Activated T-helper 9 cell treated with anti-CD3 and anti-CD28 coated beads, Interleukin-2, amount 50 U/mL, for 16 hours (primary cell): ENCODE measurements around the gene GPR152.
"Not testable (repeated sequence)": the region's sequence is repeated elsewhere in the genome, so short reads cannot be mapped to it uniquely, and the experiment has no call there.

Experiments
- DNase-seq: peaks from one replicate; pipeline ENCODE4 v3.0.0-alpha.2; 2020; ENCODE audit warnings: low read depth

Gene GPR152

DNA sequence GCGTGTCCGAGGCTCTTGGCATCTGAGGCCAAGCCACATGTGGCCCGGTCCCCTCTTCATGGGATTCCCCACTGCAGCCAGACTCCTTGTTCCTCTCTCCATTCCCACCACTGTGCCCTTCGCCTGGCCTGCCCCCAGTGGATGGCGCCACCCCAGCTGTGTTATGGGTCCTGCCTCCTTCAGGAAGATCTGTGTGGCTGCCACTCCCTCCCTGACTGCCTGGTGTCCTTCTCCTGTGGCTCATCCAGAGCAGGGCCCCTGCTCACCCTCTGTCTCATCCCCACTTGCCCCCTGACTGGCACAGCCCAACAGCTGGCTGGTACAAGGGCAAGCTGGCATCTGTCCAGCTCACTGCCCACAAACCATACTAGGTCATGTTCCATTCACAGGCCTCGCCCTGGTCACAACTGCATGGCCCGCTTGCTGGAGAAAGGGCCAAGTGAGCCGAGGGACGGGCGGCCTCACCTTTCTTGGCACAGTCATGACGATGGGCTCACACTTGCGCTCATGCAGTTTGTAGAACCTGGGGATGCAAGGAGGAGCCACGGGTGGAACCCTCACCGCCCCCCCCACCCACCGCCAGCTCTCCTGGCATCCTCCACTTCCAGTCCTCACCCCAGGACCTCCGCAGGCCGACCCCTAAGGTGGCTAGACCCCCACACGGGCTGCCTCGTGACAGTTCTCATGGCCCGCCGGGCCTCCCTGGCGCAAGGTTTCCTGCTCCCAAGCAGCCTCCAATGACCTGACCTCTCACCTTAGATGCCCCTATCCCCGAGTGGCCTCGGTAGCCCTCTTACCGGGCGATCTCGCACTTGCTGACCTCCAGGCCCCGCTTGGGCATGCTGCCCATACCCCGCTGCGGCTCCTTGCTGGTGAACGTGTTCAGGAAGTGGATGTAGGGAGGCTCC, 13.0 kb downstream of the GPR152 start:
- DNase-seq = no peak

DNA sequence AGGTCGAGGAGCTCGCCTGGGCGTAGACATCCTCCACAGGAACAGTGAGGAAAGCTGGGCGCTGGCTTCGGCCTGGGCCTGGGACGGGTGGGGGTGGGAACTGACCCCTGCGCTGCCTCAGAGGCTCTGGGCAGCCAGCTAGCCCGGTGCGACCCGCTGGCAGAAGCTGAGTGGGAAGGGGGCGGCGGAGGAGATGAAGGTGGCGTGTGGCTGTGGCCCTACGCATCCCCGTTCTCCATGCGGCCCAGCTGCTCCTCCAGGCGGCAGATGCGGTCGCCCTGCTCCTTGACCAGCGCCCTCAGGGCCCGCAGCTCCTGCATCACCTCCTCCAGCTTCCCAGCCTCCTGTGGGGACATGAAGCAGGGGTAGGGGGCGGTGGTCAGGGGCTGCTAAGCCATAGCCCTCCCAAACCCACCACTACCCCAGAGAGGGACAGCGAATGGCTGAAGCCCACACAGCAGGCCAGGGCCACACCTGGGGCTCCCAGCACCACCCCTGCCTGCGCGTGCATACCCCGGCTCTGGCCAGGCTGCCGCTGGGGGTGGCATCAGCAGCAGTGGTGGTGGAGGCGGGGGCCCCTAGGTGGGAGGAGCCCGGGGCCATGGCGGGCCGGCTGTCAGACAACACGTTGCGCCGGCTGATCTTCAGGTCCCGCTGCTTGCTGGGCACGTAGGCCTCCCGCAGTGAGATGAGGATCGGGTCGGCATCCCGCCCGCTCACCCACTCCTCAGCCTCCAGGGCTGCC, 14.2 kb downstream of the GPR152 start:
- peak; percentile 69 for DNase-seq

DNA sequence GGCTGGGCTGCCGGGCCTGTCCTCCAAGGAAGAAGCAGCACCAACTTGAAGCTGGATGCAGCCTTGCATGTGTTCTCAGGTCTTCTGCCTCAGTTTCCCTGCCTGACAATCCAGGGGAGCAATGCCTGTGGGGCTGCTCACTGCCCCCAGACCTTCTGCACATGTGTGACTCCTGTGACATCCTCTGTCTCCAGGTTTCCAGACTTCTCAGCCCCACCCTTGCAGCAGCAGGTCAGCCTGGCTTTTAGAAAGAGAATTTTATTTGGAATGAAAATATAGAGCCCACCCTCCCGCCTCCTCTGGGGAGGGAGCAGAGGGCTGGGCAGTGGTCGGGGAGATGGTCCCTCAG, 14.7 kb downstream of the GPR152 start:
- DNase-seq = no peak

DNA sequence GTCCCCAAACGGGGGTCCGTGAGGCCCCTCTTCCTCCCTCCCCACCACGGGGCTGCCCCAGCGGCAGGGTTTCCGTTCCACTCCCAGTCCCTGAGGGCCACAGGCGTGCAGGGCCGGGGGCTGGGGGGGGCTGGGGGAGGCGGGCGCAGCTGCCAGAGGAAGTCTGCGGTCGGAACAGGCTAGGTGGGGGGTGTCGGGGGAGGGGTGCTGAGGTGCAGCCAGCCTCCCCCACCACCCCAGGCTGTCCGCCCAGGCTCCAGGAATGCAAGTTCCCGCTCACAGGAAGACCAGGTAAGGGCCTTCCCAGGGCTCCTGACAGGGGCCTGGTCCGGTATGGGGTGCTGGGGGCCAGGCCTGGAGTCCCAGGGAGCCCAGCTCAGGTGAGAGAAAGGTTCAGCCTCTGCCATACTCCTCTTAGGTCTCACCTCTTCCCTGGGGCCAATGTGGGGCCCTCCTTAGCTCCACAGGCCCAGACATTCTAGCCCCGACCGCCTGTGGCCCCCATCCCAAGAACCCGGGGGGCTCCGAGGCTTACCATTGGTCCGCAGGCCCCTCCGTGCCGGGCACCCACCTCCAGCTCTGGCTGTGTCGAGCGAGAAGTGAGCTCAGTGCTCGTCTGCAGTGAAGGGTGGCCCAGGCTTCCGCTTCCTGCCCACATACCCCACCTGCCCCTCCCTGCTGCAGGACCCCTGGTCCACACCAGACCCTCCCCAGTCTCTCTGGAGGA, 15.3 kb downstream of the GPR152 start, which contains the start of gene PTPRCAP:
Gene PTPRCAP (minus strand): TSS at position 601 of the 727 bp plus-strand sequence. CDS start 63 bp downstream, at position 538.
- DNase-seq = peak; percentile 60

DNA sequence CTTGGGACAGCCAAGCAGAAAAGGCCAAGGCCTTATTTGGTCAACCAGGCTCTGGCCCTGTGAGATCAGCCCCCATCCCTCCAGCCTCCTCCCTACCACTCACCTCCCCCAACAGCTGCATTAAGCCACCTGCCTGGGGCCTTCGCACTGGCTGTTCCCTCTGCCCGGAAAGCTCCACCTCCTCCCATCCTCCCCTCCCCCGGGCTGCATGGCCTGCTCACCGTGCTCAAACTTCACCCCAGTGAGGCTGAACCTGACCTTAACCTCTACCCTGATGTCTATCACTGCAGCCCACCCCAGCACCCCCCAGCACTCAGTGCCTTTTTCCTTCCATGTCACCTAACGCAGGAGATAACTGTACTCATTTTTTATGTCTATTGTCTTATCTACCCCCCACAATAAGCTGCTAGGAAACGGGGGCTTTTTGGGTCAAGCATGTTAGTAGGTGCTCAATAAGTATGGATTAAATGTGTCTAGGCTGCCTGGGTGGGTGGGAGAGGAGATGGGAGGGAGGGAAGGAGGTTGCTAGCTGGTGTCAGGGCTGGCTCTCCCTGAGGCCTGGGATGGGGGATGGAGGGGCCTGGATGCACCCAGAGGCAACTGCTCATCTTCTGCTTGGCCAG, 16.0 kb downstream of the GPR152 start:
- no peak for DNase-seq

DNA sequence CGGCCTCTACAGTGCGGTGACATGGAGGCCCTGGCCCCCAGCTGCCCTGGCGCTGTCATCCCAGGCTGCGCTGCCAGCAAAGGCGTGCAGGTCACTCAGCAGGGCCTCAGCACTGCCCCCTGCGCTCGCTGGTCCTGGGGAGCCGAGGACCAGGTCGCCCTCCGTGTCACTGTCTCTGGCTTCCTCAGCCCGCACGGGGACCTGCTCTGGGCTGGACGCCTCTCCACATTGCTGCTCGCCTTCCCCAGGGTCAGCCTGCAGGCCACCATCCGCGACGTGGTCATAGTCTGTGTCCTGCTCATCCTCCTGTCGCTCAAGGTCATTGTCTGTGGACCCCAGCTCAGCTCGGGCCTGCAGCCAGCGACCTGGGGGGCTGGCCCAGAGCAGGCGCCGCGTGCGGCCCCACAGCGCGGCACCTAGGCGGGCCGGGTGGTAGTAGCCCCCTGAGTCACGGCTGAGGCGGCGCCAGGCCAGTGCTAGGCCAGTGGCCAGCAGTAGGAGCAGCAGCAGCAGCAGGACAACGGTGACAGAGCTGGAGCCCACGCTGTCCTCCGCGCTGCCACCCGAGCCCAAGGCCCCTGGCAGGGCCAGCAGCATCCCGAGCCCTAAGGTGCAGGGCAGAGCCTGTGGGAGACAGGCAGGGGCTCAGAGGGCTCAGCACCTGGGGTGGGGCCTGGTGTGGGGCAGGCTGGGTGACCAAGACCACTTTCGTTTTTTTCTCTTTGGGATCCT, 16.6 kb downstream of the GPR152 start:
- no peak for DNase-seq

DNA sequence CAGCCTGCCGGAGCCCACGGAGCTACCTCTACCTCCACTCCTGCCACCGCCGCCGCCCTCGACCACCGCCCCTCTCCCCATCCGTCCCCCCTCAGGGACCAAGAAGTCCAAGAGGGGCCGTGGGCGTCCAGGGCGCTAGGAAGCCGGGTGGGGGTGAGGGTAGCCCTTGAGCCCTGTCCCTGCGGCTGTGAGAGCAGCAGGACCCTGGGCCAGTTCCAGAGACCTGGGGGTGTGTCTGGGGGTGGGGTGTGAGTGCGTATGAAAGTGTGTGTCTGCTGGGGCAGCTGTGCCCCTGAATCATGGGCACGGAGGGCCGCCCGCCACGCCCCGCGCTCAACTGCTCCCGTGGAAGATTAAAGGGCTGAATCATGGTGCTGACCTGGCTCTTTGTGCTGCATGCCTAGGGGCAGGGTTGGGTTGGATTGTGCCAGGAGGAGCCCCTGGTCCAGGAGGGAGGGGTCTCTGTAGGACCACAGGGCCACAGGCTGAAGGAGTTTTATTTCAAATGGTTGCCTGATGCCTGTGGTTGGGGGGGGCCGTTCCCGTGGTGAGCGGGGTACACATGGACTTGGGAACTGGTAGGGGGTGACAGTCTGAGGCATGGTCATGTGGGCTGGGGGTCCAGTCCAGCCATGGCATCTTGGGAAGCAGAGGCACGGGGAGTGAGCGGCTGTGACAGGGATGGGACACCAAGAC, 17.4 kb downstream of the GPR152 start:
- DNase-seq = no peak

DNA sequence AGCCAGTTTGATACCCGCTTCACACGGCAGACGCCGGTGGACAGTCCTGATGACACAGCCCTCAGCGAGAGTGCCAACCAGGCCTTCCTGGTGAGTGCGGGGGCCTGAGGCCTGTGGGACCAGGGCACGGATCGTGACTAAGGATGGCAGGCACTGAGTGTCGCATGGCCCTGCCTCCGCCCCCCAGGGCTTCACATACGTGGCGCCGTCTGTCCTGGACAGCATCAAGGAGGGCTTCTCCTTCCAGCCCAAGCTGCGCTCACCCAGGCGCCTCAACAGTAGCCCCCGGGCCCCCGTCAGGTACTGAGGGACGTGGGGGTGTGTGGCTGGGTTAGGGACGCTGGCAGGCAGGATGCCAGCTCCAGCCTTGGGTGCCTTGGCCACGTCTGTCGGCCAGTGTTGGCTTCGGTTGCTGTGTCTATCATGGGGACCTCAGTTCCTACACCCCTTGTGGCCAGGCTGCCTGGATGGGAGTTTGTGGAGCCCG, 18.1 kb downstream of the GPR152 start:
- no peak for DNase-seq

DNA sequence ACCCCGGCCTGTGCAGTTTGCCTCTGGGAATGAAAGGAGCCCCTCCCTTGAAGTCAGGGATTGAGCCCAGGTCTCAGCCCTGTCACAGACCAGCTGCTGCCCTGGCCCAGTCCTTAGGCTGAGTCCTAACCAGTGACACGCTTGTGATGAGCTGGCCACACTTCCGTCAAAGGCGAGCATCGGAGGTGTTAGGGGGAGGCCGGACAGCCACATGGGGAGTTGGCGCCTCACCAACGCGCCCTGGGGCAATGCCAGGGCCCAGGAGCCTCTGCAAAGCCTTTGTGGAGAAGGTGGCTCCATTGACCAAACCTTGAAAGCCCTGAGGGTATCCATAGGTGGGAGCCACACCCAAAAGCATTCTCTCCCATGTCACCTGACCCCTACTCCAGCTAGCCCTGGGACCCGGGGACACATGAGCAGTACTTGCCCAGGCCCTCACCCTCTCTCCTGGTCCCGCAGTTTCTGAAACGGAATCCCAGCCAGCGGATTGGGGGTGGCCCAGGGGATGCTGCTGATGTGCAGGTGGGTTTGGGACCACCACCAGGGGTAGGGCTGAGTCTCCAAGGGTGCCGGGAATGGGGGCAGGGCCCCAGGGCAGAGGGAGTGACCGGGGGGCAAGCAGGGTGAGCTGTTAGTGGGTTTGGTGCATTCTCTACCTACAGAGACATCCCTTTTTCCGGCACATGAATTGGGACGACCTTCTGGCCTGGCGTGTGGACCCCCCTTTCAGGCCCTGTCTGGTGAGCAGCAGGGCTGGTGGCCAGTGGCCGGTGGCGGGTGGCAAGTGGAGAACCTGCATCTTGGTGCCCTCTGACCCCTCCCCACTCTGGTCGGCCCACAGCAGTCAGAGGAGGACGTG, 18.8 kb downstream of the GPR152 start:
- no peak for DNase-seq

DNA sequence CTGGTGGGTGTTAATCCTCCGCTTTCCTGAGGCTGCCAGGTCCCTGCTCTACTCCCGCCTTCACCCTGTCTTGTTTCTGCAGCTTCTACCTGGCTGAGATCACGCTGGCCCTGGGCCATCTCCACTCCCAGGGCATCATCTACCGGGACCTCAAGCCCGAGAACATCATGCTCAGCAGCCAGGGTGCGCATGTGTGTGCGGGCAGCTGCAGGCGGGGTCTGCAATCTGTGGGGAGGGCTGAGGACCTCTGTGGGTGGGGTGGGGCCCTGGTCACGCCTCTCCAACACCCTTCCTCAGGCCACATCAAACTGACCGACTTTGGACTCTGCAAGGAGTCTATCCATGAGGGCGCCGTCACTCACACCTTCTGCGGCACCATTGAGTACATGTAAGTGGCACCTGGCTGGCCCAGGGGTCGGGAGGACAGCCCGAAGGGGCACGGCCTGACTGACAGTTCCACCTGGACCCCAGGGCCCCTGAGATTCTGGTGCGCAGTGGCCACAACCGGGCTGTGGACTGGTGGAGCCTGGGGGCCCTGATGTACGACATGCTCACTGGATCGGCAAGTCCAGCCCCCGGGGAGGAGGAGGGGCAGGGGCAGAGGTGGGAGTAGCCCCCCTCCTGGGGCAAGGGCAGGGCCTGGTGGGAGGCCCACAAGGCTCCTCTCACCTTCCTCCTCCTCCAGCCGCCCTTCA, 19.7 kb downstream of the GPR152 start:
- no peak for DNase-seq

DNA sequence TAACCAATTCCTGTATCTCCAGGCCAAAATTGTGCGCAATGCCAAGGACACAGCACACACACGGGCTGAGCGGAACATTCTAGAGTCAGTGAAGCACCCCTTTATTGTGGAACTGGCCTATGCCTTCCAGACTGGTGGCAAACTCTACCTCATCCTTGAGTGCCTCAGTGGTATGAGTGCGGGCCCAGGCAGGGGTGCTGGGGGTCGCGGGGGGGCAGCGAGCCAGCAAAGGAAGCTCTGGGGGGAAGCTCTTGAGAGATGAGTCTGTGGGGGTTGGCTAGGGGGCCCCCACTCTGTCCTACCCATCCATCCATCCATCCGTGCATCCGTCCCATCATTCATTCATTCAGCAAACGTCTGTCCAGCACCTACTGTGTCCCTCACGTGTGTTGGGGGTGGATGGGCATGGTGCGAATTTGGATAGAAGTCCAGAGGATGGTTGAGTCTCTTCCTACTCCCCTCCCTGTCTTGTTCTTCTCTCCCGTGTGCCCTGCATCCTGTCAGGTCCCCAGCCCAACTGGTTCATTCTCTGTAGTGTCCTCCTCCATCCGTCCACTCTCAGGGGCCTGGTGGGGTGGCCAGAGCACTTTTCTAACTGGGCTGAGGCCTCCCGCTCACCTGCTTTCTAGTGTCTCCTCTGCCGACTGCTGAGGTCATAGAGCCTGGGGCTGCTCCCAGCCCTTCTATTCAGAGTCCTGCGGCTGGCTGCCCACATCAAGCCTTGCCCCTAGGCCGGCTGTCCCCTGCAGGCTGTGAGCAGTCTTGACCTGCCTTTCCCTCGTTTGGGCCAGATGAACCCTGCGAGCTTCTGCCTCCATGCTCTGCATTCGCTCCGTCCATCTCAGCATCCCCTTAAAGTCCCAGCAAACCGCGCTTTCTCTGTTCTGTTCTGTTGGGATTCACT, 20.9 kb downstream of the GPR152 start:
- no peak for DNase-seq

DNA sequence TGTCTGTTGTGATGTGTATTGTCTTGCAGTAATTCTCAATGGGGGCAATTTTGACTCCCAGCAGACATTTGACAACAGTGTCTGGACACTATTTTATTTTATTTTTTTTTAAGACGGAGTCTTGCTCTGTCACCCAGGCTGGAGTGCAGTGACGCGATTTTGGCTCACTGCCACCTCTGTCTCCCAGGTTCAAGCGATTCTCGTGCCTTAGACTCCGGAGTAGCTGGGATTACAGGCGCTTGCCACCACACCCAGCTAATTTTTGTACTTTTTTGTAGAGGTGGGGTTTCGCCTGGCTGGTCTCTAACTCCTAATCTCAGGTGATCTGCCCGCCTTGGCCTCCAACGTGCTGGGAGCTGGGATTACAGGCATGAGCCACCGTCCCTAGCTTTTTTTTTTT, 22.8 kb downstream of the GPR152 start:
- no peak for DNase-seq

DNA sequence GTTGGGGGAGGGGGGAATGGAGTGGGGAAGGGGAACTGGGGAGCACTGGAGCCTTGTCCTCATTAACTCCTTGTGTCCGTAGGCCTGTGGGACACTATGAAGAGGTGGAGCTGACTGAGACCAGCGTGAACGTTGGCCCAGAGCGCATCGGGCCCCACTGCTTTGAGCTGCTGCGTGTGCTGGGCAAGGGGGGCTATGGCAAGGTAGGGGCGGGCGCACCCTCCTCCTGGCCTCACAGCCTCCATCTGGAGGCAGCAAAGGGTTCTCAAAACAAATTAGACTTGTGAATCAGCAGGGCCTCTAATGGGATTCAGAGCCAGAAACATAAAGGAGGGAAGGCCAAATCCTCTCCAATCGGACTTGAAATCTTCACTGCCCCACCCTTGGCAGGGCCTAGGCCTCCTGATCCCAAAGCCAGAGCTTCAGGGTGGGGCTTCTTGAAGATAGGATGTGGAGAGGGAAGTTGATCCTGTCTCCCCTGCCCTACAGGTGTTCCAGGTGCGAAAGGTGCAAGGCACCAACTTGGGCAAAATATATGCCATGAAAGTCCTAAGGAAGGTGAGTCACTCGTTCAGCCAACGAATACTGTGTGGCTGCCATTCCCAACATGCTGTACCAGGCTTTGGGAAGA, 23.4 kb downstream of the GPR152 start:
- DNase-seq = no peak

DNA sequence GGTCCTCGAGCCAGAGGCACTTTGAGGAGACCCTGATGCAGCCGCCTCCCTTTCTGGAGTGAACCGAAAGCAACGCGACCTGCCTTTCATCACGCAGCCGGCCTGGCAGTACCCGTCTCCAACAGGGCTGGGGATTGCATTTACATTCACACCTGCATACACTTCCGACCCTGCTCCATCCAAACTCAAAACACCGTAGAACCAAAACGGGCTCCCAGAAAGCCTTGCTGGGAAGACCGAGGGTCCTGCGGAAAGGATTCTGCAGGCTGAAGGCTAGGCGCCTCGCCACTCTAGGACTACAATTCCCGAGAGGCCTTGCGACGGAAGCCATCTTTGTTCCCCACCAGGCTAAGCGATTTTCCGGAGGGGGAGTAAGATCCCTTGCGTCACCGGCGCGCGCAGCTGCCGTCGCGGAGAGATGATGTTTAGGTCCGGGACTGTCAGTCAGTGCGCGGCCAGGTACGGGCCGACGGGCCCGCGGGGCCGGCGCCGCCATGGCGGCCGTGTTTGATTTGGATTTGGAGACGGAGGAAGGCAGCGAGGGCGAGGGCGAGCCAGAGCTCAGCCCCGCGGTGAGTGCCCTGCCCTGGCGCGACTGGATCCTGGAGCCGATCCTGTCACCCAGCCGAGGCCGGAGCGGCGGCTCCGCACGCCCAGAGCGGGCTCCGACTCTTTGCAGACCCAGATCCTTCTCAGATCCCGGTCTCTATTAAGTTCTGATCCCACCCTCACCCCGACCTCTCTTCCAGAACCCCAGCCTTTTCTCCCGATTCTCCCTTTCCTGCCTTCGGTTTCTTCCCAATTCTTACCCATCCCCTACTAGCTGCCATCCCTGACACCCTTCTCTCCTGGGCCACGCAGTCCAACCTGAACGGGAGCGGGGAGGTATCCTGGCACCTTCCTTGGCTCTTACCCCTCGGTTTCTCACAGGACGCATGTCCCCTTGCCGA, 24.2 kb downstream of the GPR152 start, which contains the start of gene RPS6KB2:
Gene RPS6KB2 (plus strand): TSS at position 443 of the 950 bp plus-strand sequence. CDS start 52 bp downstream, at position 495.
- peak; percentile 98 for DNase-seq

DNA sequence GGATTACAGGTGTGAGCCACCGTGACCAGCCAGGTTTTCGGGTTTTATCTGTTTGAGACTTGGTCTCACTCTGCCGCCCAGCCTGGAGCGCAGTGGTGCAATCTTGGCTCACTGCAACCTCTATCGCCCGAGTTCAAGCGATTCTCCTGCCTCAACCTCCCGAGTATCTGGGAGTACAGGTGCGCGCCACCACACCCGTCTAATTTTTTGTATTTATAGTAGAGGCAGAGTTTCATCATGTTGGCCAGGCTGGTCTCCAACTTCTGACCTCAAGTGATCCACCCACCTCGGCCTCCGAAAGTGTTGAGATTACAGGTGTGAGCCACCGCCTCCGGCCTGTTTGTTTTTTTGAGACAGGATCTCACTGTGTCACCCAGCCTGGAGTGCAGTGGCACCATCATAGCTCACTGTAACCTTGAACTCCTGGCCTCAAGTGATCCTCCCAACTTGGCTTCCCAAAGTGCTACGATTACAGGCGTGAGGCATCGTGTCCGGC, 25.1 kb downstream of the GPR152 start:
- DNase-seq = not testable (repeated sequence)
